AG04449 (cell line): ENCODE data around the gene TOMM6.

Experiments
- CTCF ChIA-PET: fragments of 350-600 bp; formaldehyde crosslinking; extraction: SDS; loops from one replicate; lab custom pipeline; 2021; ENCODE audit warnings: antibody characterized with exemption; lab: Yijun Ruan, JAX
- POLR2A ChIA-PET: fragments of 400-600, 350-600 bp; formaldehyde crosslinking; extraction: SDS; loops from one replicate; lab custom pipeline; 2020; ENCODE audit warnings: antibody characterized with exemption, inconsistent platforms; lab: Yijun Ruan, JAX
- DNase-seq: peaks from one replicate; pipeline ENCODE4 v3.0.0-alpha.2; 2010; ENCODE audit warnings: low read depth, low spot score
- H3K4me3 ChIP-seq: 2 replicates; pipeline ENCODE4 v1.5.1; 2011; ENCODE audit warnings: low read depth, mild to moderate bottlenecking, control low read depth, low read length
- TF ChIP-seq, protein P1 (sequence below): IDR thresholded peaks from one replicate; pipeline ENCODE4 v1.5.1; 2011; ENCODE audit warnings: mild to moderate bottlenecking, moderate library complexity, low read length, control low read depth, inconsistent platforms; ENCODE audit not compliant: insufficient read depth; ENCODE audit errors: missing control alignments

The TOMM6 gene

DNA sequence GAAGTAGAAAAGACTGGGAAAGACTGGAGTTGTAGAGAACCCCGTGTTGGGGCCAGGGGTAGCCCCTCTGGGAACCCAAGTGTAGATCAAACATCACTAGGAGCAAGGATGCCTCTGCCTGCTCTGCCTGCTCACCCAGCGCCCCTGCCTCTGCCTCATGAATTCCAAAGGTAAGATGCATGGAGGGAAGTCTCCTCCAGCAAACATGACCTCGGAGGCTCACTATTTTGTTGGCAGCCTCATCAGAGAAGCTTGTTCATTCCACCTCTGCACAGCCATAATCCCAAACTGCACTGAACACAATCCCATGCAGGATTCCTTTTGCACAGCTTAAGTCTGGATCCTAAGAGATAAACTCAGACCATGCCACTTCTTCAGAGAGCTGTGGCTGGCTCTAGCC lies 12.7 kb upstream of the TOMM6 start:
- no peak overlapping the region for H3K4me3 ChIP-seq
- ChIA-PET POLR2A (no interaction called here), CTCF (interaction anchor here (0.8 to 7.5 kb wide), 27 partner anchors 8 to 440 kb away, joined by 3 to 98 read pairs (median 6); partner anchors contain the start of genes BYSL, MED20, TFEB and TOMM6)
- peak; percentile 29 for DNase-seq
- TF ChIP-seq, protein P1, sequence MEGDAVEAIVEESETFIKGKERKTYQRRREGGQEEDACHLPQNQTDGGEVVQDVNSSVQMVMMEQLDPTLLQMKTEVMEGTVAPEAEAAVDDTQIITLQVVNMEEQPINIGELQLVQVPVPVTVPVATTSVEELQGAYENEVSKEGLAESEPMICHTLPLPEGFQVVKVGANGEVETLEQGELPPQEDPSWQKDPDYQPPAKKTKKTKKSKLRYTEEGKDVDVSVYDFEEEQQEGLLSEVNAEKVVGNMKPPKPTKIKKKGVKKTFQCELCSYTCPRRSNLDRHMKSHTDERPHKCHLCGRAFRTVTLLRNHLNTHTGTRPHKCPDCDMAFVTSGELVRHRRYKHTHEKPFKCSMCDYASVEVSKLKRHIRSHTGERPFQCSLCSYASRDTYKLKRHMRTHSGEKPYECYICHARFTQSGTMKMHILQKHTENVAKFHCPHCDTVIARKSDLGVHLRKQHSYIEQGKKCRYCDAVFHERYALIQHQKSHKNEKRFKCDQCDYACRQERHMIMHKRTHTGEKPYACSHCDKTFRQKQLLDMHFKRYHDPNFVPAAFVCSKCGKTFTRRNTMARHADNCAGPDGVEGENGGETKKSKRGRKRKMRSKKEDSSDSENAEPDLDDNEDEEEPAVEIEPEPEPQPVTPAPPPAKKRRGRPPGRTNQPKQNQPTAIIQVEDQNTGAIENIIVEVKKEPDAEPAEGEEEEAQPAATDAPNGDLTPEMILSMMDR: no peak

DNA sequence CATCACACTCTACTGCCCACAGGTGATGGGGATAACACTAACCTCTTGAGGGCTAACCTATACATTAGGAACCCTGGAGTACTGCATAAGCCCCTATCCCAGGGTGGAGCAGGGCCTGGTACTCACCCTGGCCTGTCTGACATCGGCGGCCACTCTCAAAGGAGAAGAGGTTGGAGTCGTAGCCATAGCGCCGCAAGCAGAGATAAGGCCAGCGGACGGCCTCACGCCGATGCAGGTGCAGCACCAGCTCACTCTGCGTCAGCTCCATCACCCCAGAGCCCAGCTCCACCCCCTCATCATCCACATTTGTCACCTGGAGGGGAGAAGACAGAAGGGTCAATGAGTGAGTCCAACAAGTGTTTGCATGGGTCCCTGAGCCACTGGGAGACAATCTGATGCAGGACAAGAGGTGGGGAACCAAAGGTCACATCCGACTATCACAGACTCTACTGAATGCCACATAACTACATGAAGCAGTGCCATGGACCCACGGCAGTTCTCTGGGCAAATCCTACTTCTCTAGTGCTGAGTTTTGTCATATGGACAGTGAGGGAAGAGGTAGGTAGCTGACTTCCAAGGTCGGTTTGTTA lies 12.1 kb upstream of the TOMM6 start:
- H3K4me3 ChIP-seq: no peak overlapping the region
- TF ChIP-seq, protein P1: no peak
- POLR2A ChIA-PET: no interaction called here
- CTCF ChIA-PET: interaction anchor here (0.8 to 7.5 kb wide), 32 partner anchors 9 to 439 kb away, joined by 3 to 98 read pairs (median 6); partner anchors contain the start of genes BYSL, MED20, TFEB and TOMM6
- no peak for DNase-seq

DNA sequence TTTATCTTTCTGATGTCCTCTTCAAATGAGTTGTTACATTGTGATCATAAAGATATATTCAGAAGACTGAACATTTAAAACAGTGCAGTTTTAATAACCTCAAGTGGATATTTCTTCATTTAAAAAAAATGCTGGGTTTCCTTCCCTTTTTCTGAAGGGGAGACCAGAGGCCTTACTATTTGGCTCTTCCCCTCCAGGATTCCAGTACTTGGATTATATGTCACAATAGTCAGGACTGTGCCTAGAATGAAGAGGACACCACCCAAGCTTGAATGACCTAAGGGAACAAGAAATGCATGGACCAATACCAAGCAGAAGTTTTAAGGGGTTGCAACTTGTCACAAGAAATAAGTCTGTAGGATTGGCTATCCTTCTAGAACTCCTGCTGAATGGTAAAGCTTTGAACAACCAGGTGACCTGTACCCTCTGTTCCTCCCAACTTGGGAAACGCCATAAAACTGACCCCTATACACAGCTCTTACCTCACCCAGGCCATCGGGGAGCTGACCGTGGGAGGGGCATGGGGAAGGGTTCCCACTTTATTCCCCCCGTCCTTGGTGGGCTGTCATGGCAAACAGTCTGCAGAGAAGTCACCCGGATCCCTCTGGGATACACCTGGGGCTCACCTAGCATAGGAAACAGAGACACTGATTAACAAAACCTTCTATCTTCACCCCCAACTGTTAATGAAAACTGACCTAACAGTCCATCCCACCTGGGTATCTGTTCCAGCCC lies 9.8 kb upstream of the TOMM6 start:
- ChIA-PET POLR2A (no interaction called here), CTCF (interaction anchor here (1.1 to 7.5 kb wide), 16 partner anchors 9 to 409 kb away, joined by 3 to 98 read pairs (median 8); partner anchors contain the start of genes TAF8, TFEB and TOMM6)
- TF ChIP-seq, protein P1: no peak
- no peak overlapping the region for H3K4me3 ChIP-seq
- no peak for DNase-seq

DNA sequence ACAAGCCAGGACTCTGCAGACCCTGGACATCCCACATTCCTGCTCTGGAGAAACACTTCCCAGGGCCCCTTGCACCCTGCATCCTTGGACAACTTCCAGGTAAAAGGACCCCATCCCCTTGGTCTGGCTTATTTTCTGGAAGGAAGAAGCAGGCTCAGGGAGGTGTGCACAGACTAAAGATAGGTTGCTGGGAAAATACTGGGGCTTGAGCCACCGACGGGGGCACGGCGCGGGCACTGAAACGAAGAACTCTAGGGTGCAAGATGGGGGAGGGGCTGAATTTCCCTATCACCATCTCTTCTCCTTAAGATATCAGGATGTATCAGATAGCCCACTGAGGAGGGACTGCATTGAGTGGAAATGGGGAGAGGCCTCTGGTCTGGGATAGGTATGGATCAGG lies 8.6 kb upstream of the TOMM6 start:
- ChIA-PET POLR2A (no interaction called here), CTCF (interaction anchor here (1.3 to 7.5 kb wide), 9 partner anchors 8 to 410 kb away, joined by 3 to 98 read pairs (median 28); partner anchors contain the start of genes TFEB and TOMM6)
- TF ChIP-seq, protein P1: no peak
- DNase-seq: no peak
- peak overlapping the region; percentile 73 for H3K4me3 ChIP-seq

DNA sequence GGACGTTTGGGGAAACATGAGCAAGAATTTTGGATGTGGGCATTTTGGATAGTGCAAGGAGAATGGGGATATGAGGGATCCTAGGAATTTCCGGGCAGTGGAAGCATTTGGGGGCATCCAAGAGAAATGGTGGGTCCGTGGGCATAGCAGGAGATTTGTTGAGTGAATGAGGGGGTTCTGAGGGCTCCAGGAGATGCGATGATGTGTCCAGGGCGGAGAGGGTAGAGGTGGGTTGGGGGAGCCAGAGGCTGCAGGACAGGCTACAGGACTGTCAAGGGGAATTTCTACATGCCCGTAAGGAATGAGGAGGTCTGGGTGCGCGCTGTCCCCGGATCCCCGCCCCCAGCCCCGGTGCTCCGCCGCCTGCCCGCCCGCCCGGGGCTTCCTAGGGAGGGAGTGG lies 8.2 kb upstream of the TOMM6 start:
- POLR2A ChIA-PET: no interaction called here
- TF ChIP-seq, protein P1: no peak
- CTCF ChIA-PET: interaction anchor here (1.3 to 19.1 kb wide), 2 partner anchors 11 to 265 kb away, joined by 6 to 514 read pairs; partner anchors contain the start of gene TAF8
- no peak for DNase-seq
- H3K4me3 ChIP-seq: peak overlapping the region; percentile 73
